Omental fat pad (tissue), 4 donors: ENCODE results near the gene PFDN1. TPM values are rescaled to one million over a fixed set of nuclear protein-coding genes. Genes with fewer than 3 reads are reported as not detected.

ENCODE experiments used
- ATAC-seq: fragments of 150-250 bp; one replicate; pipeline ENCODE4 v1.9.1; 2016; ENCODE audit warnings: mild to moderate bottlenecking, moderate library complexity; ENCODE audit not compliant: low FRiP score
- DNase-seq: peaks from one replicate; pipeline ENCODE4 v3.0.0-alpha.2; 2019; ENCODE audit warnings: low spot score
- CTCF ChIP-seq, 3 donors: fragments of 450-650 bp; IDR thresholded peaks; one replicate each; pipeline ENCODE4 v1.5.1; 2016 to 2017; ENCODE audit warnings: antibody characterized with exemption in 3 of 3, mild to moderate bottlenecking in 3 of 3, moderate library complexity in 2 of 3
- total RNA-seq, 4 donors: library from RNA; depleted of rRNA; stranded (reverse); fragments of >200 nt; gene quantifications; one replicate each; pipeline ENCODE4 v1.1.0, GENCODE V29; 2016

Gene PFDN1
- total RNA-seq, 4 donors from 2014 or later = 54.1 to 110 (median 88.6) TPM

- DNase-seq (no peak), ATAC-seq (no peak)
- TF ChIP-seq CTCF (IDR thresholded peaks at IDR 0.05) = no peak
Observed at GRCh38 chr5:140321796-140322195, 18.9 kb upstream of the PFDN1 start.

- no peak for ATAC-seq
- no peak for TF ChIP-seq CTCF (IDR thresholded peaks at IDR 0.05)
- DNase-seq = no peak
Observed at GRCh38 chr5:140319833-140320232, 16.9 kb upstream of the PFDN1 start.

GRCh38 chr5:140318792-140319191 lies 15.9 kb upstream of the PFDN1 start:
- TF ChIP-seq CTCF (IDR thresholded peaks at IDR 0.05) = no peak
- DNase-seq = no peak

GRCh38 chr5:140317859-140318258 lies 15.0 kb upstream of the PFDN1 start:
- TF ChIP-seq CTCF (IDR thresholded peaks at IDR 0.05) = no peak
- ATAC-seq (peak; percentile 20), DNase-seq (no peak)

More at GRCh38 chr5:140318792-140319191, 15.9 kb upstream of the PFDN1 start:
- no peak for ATAC-seq

- ATAC-seq (no peak), DNase-seq (no peak)
- no peak for TF ChIP-seq CTCF (IDR thresholded peaks at IDR 0.05)
Observed at GRCh38 chr5:140312791-140313189, 9.9 kb upstream of the PFDN1 start.

GRCh38 chr5:140312067-140312790 lies 9.3 kb upstream of the PFDN1 start:
- TF ChIP-seq CTCF (IDR thresholded peaks at IDR 0.05) = no peak
- ATAC-seq = no peak
- no peak for DNase-seq

- no peak for DNase-seq
- no peak for TF ChIP-seq CTCF (IDR thresholded peaks at IDR 0.05)
- peak; percentile 79 for ATAC-seq
Observed at GRCh38 chr5:140311011-140311467, 8.1 kb upstream of the PFDN1 start.
